Uterus (tissue), 4 donors: Measurements from ENCODE around the gene ATP4B. TPM values are rescaled to one million over a fixed set of nuclear protein-coding genes. Genes with fewer than 3 reads are reported as not detected.

ENCODE experiments used
- DNase-seq, 2 donors: peaks; one replicate each; pipeline ENCODE4 v3.0.0-alpha.2; 2019 to 2020
- H3K27ac ChIP-seq, 2 donors: fragments of 200-600 bp; sonication (generic); 1 replicate in 1 of 2; 2 replicates in 1 of 2; pipeline ENCODE4 v1.5.1; 2016 to 2018
- H3K27me3 ChIP-seq, 2 donors: fragments of 200-600 bp; sonication (generic); one replicate each; pipeline ENCODE4 v1.5.1; 2018 to 2019; ENCODE audit warnings: control low read depth in 1 of 2
- H3K36me3 ChIP-seq, 2 donors: fragments of 200-600 bp; sonication (generic); one replicate each; pipeline ENCODE4 v1.5.1; 2019; ENCODE audit warnings: control low read depth in 1 of 2
- H3K4me1 ChIP-seq, 2 donors: fragments of 200-600 bp; sonication (generic); one replicate each; pipeline ENCODE4 v1.5.1; 2018 to 2019; ENCODE audit warnings: control low read depth in 1 of 2
- H3K4me3 ChIP-seq, 2 donors: fragments of 200-600 bp; sonication (generic); 1 replicate in 1 of 2; 2 replicates in 1 of 2; pipeline ENCODE4 v1.5.1; 2018 to 2019; ENCODE audit warnings: mild to moderate bottlenecking in 1 of 2
- H3K9me3 ChIP-seq, 2 donors: fragments of 200-600 bp; sonication (generic); one replicate each; pipeline ENCODE4 v1.5.1; 2019; ENCODE audit warnings: control low read depth in 1 of 2
- CTCF ChIP-seq, 4 experiments: fragments of 200-600 bp in 2 of 4; fragments of 450-650 bp in 2 of 4; sonication (generic) in 2 of 4; IDR thresholded peaks; one replicate each; pipeline ENCODE4 v1.5.1; 2016 to 2019; ENCODE audit warnings: antibody characterized with exemption in 4 of 4, mild to moderate bottlenecking in 2 of 4, moderate library complexity in 1 of 4
- POLR2A ChIP-seq, 2 donors: fragments of 450-650 bp; IDR thresholded peaks; one replicate each; pipeline ENCODE4 v1.6.1; 2016; ENCODE audit warnings: antibody characterized with exemption in 2 of 2, mild to moderate bottlenecking in 1 of 2, moderate library complexity in 1 of 2
- intact Hi-C: fragments of 100-400 bp; cut with DNase I; formaldehyde crosslinking; loops from one replicate; pipeline ENCODE4 v1.15.1; 2023; ENCODE audit warnings: low total_unique reads
- total RNA-seq, 4 donors: library from RNA; depleted of rRNA in 3 of 4; stranded (reverse); fragments of >200 nt in 3 of 4; gene quantifications; one replicate each; pipeline versions ENCODE4 v1.1.0 to v1.2.4, GENCODE V29; 2014 to 2023
- donor health status: DM: yes; HTN: yes; CAD: no.

The ATP4B gene
- total RNA-seq, 4 donors from 2014 or later = 0.28 TPM; not detected in 3

DNA sequence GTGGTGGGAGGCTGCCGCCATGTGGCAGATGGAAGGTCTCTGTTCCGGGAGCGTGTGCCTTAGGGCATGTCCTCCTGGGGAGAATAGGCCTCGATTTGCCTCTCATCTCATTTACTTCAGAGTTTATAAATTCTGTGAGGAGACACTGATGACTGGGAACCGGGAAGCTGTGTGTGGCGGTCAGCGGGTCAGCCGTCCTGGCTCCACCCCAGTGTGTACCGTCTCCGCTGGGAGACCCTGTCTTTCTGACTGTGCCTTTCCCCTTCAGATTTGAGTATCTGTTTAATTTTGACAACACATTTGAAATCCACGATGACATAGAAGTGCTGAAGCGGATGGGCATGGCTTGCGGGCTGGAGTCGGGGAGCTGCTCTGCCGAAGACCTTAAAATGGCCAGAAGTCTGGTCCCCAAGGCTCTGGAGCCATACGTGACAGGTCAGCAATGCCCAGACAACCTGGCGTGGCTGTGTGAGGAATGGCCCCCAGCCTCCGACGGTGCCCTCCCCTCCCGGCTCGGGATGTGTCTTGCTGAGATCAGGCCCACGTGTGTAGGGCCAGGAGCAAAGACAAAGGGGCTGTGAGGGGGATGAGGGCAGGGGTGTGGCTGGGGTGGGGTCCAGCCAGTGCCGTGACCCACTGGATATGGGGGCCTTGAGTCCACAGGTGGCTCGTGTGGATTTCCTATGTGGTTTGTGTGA lies 21.6 kb downstream of the ATP4B start:
- no peak for DNase-seq
- no peaks in the 10 kb centered on the region for H3K36me3 ChIP-seq

GRCh38 chr13:113635709-113636108 lies 22.3 kb downstream of the ATP4B start:
- H3K9me3 ChIP-seq = no peaks in the 10 kb centered on the region
- DNase-seq = no peak
- no peaks in the 10 kb centered on the region for H3K27me3 ChIP-seq
- no peak for TF ChIP-seq CTCF (IDR thresholded peaks at IDR 0.05)
- TF ChIP-seq POLR2A (IDR thresholded peaks at IDR 0.05) = no peak
- no peaks in the 10 kb centered on the region for H3K4me1 ChIP-seq
- no peaks in the 10 kb centered on the region for H3K36me3 ChIP-seq
- intact Hi-C loops = no loop called here
- no peak overlapping the region for H3K27ac ChIP-seq
- no peak overlapping the region for H3K4me3 ChIP-seq

More for the DNA sequence above, 21.6 kb downstream of the ATP4B start:
- intact Hi-C loops = no loop called here
- H3K4me1 ChIP-seq = no peaks in the 10 kb centered on the region
- H3K27ac ChIP-seq = no peak overlapping the region
- H3K9me3 ChIP-seq = no peaks in the 10 kb centered on the region
- no peaks in the 10 kb centered on the region for H3K27me3 ChIP-seq
- no peak overlapping the region for H3K4me3 ChIP-seq
- TF ChIP-seq CTCF (IDR thresholded peaks at IDR 0.05) (no peak), POLR2A (IDR thresholded peaks at IDR 0.05) (no peak)

DNA sequence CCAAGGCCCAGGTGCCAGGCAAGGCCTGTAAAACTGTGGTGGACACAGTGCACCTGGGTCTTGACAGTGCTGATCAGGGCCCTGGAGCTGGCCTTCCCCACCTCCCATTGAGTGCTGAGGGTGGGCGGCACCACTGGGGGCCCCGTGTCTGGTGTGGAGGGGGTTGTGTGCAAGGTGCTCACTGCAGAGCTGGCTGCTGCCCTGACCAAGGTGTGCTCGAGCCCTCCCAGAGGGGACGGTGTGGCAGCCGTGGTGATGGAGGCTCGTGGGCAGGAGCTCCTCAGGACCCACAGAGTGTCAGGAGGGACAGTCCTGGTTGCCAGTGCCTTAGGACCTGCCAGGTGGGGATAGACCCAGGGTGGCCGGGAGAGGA lies 23.0 kb downstream of the ATP4B start:
- no peak overlapping the region for H3K4me3 ChIP-seq
- no peaks in the 10 kb centered on the region for H3K36me3 ChIP-seq
- no peak for DNase-seq
- no peaks in the 10 kb centered on the region for H3K27me3 ChIP-seq
- H3K27ac ChIP-seq = no peak overlapping the region
- H3K9me3 ChIP-seq = no peaks in the 10 kb centered on the region
- no peak for TF ChIP-seq POLR2A (IDR thresholded peaks at IDR 0.05)
- TF ChIP-seq CTCF (IDR thresholded peaks at IDR 0.05) = no peak
- H3K4me1 ChIP-seq = no peaks in the 10 kb centered on the region
- intact Hi-C loops = no loop called here

DNA sequence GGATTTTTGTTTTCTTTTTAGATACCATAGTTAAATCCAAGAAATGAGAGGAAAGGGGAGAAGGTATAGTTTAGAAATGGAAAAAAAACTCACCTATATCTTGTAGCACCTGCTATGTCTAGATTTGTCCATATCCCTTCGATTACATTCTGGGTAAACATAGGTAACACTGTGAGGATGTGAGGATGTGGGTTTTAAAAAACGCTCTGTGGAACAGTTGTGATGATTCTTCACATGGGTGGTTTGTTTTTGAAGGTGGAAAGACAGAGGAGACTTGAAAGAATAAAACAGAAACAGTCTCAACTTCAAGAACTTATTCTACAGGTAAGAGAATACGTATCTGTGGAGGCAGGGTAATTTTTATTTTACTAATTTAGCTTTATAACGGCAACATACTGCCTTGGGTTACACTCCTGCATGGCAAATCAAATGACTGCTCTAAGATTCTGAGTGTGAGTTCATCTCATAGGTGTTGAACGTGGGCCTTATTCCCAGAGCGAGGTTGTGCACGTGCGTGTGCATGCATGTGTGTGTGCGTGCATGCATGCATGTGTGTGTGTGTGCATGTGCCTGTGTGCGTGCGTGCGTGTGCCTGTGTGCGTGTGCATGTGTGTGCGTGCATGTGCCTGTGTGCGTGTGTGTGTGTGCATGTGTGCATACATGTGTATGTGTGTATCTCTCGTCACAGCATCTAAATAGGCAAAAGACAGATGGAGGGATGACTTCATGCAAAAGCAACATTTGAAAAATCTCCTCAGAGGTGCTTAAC lies 23.5 kb downstream of the ATP4B start:
- H3K36me3 ChIP-seq = no peaks in the 10 kb centered on the region

More for the DNA sequence above, 23.5 kb downstream of the ATP4B start:
- no peaks in the 10 kb centered on the region for H3K27me3 ChIP-seq
- H3K9me3 ChIP-seq = no peaks in the 10 kb centered on the region
- no peaks in the 10 kb centered on the region for H3K4me1 ChIP-seq
- TF ChIP-seq CTCF (IDR thresholded peaks at IDR 0.05) (no peak), POLR2A (IDR thresholded peaks at IDR 0.05) (no peak)
- intact Hi-C loops = no loop called here
- no peak for DNase-seq
- H3K4me3 ChIP-seq = no peak overlapping the region
- H3K27ac ChIP-seq = no peak overlapping the region
